K562 treated with DMSO at 1 percent for 12 hours (cell line): ENCODE results near the gene TYMS. TPM values are rescaled to one million over a fixed set of nuclear protein-coding genes. Genes with fewer than 3 reads are reported as not detected.

Source experiments
- total RNA-seq: library from RNA; unstranded; fragments of 300-600 nt; gene quantifications from 2 replicates; pipeline ENCODE4 v1.2.3, GENCODE V29; 2022; ENCODE audit not compliant: insufficient read depth

Gene TYMS
- 176 and 250 TPM in 2 replicates for total RNA-seq

GRCh38 chr18:657311-658000, at the start of gene TYMS:
Gene TYMS, plus strand, starts transcription at chr18:657653. Its CDS starts 90 bp downstream, at chr18:657743.

GRCh38 chr18:712401-713134, 55.1 kb downstream of the TYMS start, which contains the start of gene ENOSF1:
Gene ENOSF1, minus strand, starts transcription at chr18:712630. Its CDS starts 43 bp downstream, at chr18:712587.

Other genes starting within 250 kb of the TYMS start
- not detected in 2 replicates for gene COLEC12, start 157.0 kb upstream of the TYMS start, total RNA-seq
- not detected in 2 replicates for gene CETN1, start 77.3 kb upstream of the TYMS start, total RNA-seq
- gene CLUL1, start 60.7 kb upstream of the TYMS start, total RNA-seq, result not detected in 2 replicates
- 19.1 and 48.3 TPM in 2 replicates for gene ENOSF1, start 55.0 kb downstream of the TYMS start, total RNA-seq
- 7.5 and 36.1 TPM in 2 replicates for gene YES1, start 154.6 kb downstream of the TYMS start, total RNA-seq
- gene ADCYAP1, start 247.2 kb downstream of the TYMS start, total RNA-seq, result not detected in 2 replicates